Ramos (cell line): Measurements from ENCODE around the gene PTCH1.

Experiments used
- in situ Hi-C: fragments of 300-500 bp; cut with MboI; formaldehyde crosslinking; loops from one replicate; pipeline ENCODE4 v1.14.3; 2022; ENCODE audit warnings: low sequenced_read_pairs; ENCODE audit not compliant: unreplicated experiment

Gene PTCH1

GRCh38 chr9:95503369-95503768, 13.4 kb downstream of the PTCH1 start:
- in situ Hi-C loops, result no loop called here

DNA sequence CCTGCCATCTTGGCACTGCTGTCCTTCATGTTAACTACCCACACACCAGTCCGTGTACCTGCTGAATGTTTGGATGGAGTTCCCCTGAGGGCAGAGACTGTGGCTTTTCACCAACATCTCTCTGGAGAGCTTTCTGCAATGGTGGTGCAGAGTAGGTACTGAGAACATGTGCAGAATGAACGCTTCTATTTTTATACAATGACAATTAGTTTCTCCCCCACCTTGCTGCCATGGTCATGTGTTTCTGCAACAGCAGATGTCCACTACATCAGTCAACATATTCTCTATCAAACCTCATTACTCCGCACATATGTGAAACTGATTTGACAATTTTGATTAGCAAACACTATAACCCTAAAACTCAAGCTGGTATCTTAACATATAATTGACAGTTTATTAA, 14.5 kb downstream of the PTCH1 start:
- in situ Hi-C loops, result no loop called here

GRCh38 chr9:95499847-95500246, 16.9 kb downstream of the PTCH1 start:
- in situ Hi-C loops, result no loop called here

- in situ Hi-C loops, result no loop called here
Measured at GRCh38 chr9:95499046-95499676, 17.6 kb downstream of the PTCH1 start.

GRCh38 chr9:95498641-95499040, 18.1 kb downstream of the PTCH1 start:
- in situ Hi-C loops, result no loop called here

- in situ Hi-C loops, result no loop called here
Measured at GRCh38 chr9:95497772-95498171, 19.0 kb downstream of the PTCH1 start.

DNA sequence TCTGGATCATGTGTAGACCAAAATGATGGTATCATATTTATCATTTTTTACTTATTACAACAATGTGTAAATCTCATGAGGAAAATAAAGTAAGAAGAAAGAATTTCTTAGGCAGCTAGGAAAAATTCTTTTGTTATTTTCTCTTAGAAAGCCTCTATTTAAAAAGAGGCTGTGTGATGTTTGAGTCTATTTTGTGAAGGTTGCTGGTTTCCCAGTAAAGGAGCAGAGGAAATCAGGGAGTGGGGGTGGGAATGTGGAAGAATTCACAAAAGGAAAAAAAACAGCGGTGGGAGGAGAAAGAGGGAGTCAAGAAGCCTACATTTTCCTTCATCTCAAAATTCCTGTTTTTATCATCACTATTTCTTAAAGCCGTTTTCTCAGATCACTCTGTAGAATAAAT, 20.1 kb downstream of the PTCH1 start:
- in situ Hi-C loops, result no loop called here

DNA sequence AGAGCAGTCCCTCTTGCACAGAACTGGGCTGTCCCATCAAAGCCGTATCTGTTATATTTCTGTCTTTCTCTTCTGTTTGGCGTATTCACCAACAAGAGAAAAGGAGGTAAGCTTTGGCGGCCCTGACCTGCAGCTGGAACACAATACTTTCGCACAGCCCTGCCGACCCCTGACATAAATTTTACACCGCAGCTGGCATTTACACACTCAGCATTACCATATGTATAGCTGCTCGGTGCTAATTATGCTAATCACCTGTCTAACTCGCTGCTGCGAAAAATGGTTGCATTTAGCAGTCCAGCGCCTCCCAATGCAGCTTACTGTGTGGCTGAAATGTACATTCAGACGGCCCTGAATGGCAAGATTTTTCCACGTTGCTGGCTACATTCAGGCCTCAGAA, 20.8 kb downstream of the PTCH1 start:
- in situ Hi-C loops, result no loop called here

DNA sequence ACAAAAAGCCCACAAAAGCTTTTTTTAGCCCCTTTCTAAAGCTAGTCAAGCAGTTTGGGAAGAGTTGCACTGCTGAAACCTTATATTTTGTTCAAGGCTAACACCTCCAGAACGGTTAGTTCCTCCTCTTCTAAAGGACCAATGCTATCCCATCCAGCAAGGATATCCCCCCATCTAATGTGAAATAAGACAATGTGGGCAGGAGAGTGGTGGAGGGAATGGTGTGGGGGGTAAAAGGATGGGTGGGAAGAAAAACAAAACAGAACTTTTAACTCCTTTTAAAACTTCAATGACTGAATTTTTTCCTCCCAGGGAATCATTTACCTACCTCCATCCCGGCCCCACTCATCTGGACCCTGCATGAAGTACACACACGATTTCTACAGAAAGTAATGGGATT, 21.2 kb downstream of the PTCH1 start:
- in situ Hi-C loops, result no loop called here

GRCh38 chr9:95494416-95495371, 22.1 kb downstream of the PTCH1 start:
- in situ Hi-C loops, result no loop called here

- in situ Hi-C loops, result no loop called here
Measured at GRCh38 chr9:95494022-95494415, 22.8 kb downstream of the PTCH1 start.

DNA sequence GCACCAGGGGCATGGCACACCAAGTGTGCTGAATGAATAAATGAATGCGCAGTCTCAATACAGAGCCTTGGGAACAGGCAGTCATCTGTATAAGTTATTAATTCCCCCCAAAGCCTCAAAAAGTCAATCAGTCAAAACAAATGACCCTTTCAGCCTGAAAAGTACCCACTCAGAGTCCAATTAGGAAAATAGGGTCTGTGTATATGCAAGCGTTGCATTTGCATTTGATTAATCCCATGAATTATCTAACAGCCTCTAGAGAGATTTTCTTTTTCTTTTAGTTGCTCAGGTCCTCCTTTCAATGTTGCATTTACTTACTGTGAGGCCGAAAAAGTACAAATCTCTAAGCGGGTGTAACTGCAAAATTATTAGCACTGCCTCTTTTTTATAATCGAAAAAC, 23.4 kb downstream of the PTCH1 start:
- in situ Hi-C loops, result no loop called here

GRCh38 chr9:95491543-95492320, 25.0 kb downstream of the PTCH1 start:
- in situ Hi-C loops, result no loop called here

GRCh38 chr9:95488954-95489353, 27.8 kb downstream of the PTCH1 start:
- in situ Hi-C loops, result loop anchor here (10.0 kb wide), 1 partner anchor 64 kb away; no protein-coding TSS in a partner anchor

- in situ Hi-C loops, result loop anchor here (10.0 kb wide), 1 partner anchor 62 kb away; no protein-coding TSS in a partner anchor
Measured at GRCh38 chr9:95486318-95486717, 30.5 kb downstream of the PTCH1 start.

DNA sequence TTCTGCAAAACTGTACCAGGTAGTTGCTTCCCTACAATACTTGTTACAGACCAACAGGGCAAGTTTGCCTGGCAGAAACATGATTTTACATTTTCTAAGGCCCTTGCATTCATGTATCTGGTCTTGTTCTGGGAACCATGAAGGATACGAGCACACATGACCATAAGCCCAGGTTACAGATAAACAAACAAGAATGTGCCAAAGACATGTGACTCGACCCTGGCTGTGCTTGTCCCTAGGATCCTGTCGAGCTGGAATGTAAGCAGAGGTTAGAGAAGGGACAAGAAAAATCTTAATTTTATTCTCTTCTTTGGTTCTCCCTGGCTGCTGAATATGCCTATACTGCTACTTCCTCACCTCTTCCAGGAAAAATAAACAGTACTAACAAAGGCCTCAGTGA, 32.5 kb downstream of the PTCH1 start:
- in situ Hi-C loops, result loop anchor here (10.0 kb wide), 1 partner anchor 59 kb away; no protein-coding TSS in a partner anchor

DNA sequence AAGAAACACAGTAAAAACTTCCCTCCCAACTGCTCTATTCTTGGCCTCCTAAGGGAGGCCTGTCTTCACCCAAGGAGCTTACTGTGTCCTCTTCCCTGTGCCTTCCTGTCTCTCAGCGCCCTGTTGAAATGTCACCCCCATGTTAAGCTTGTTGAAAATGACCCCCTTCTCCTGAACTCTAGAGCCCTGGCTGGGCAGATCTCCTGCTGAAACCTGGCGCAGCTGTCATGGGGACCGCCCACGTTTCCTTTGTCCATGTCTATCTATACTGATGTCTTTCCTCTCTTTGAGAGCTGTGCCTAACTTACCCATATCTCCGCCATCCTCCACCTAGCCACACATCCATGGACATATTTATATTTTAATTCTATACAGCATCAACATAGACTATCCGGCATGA, 33.3 kb downstream of the PTCH1 start:
- in situ Hi-C loops, result loop anchor here (10.0 kb wide), 1 partner anchor 59 kb away; no protein-coding TSS in a partner anchor

GRCh38 chr9:95482621-95483020, 34.1 kb downstream of the PTCH1 start:
- in situ Hi-C loops, result loop anchor here (10.0 kb wide), 1 partner anchor 58 kb away; no protein-coding TSS in a partner anchor

DNA sequence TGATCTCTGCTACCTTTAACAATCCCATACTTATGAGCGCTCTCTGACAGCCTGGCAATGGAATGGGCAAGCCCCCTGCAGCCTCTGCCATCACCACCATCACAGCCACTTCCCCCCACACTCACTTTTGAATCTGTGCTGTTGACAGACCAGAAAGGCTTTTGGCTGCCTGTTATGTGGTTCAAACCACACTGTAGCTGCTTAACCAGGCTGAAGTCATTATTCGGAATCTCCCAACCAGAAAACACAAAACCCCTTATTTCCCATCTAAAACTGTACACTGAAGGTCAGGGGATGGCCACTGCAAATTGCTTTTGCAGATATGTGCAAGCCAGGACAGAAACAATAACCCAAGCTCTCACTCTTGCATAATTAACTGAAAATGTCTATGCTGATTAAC, 35.8 kb downstream of the PTCH1 start:
- in situ Hi-C loops, result loop anchor here (10.0 kb wide), 1 partner anchor 56 kb away; no protein-coding TSS in a partner anchor

DNA sequence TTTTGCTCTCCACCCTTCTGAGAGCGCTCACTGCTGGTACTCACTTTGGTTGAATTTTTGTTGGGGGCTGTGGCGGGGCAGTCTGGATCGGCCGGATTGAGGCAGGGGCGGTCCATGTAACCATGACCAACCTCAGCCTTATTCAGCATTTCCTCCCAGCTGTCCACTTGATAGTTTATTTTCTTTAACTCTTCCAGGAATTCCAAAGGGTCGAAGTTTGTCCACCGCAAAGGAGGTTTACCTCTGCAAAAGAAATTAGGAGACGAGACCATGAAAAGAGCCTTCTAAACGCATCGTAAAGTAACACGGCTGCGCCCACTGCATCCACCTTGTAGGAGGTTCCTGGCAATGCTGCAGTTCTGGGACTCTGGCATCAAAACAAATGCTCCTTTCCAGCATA, 36.4 kb downstream of the PTCH1 start:
- in situ Hi-C loops, result loop anchor here (10.0 kb wide), 1 partner anchor 56 kb away; no protein-coding TSS in a partner anchor
